HUES6 (cell line): ENCODE results near the gene TEDC2.

Experiments used
- H3K27ac ChIP-seq: 2 replicates; pipeline ENCODE4 v1.7.0; 2013; ENCODE audit warnings: low read depth, mild to moderate bottlenecking, low read length, inconsistent platforms
- H3K27me3 ChIP-seq: 2 replicates; pipeline ENCODE4 v1.6.1; 2013; ENCODE audit warnings: low read length; ENCODE audit not compliant: control insufficient read depth, insufficient read depth
- H3K36me3 ChIP-seq: 2 replicates; pipeline ENCODE4 v1.6.1; 2013; ENCODE audit warnings: low read length; ENCODE audit not compliant: control insufficient read depth, insufficient read depth
- H3K4me1 ChIP-seq: 2 replicates; pipeline ENCODE4 v1.6.1; 2013; ENCODE audit warnings: low read length; ENCODE audit not compliant: control insufficient read depth, insufficient read depth
- H3K4me3 ChIP-seq: 2 replicates; pipeline ENCODE4 v1.5.1; 2013; ENCODE audit warnings: low read depth, low read length
- H3K9ac ChIP-seq: one replicate; pipeline ENCODE4 v1.6.1; 2013; ENCODE audit warnings: mild to moderate bottlenecking, low read length
- H3K9me3 ChIP-seq: 2 replicates; pipeline ENCODE4 v1.6.1; 2013; ENCODE audit warnings: low read depth, low read length; ENCODE audit not compliant: control insufficient read depth, insufficient read depth

Gene TEDC2

GRCh38 chr16:2482249-2482648, 22.3 kb downstream of the TEDC2 start:
- Histone ChIP-seq H3K4me1 (peaks cover 4% of the 10 kb centered on the region), H3K4me3 (no peak overlapping the region), H3K27ac (no peak overlapping the region), H3K27me3 (no peaks in the 10 kb centered on the region; the same call in 1 of the 2 replicates), H3K9me3 (no peaks in the 10 kb centered on the region), H3K9ac (no peak overlapping the region), H3K36me3 (no peaks in the 10 kb centered on the region)

- no peaks in the 10 kb centered on the region for H3K27me3 ChIP-seq
- no peak overlapping the region for H3K4me3 ChIP-seq
- no peaks in the 10 kb centered on the region for H3K36me3 ChIP-seq
- H3K4me1 ChIP-seq: peaks cover 11% of the 10 kb centered on the region
- no peak overlapping the region for H3K9ac ChIP-seq
- no peaks in the 10 kb centered on the region for H3K9me3 ChIP-seq
- H3K27ac ChIP-seq: no peak overlapping the region; the same call in 1 of the 2 replicates
These were observed 23.0 kb downstream of the TEDC2 start for GRCh38 chr16:2482708-2483534.

GRCh38 chr16:2483939-2484897, 24.3 kb downstream of the TEDC2 start:
- Histone ChIP-seq H3K4me1 (peaks cover 11% of the 10 kb centered on the region), H3K9ac (no peak overlapping the region), H3K9me3 (no peaks in the 10 kb centered on the region), H3K36me3 (no peaks in the 10 kb centered on the region), H3K27me3 (no peaks in the 10 kb centered on the region), H3K4me3 (no peak overlapping the region), H3K27ac (no peak overlapping the region)

GRCh38 chr16:2484898-2485508, 25.1 kb downstream of the TEDC2 start:
- Histone ChIP-seq H3K36me3 (no peaks in the 10 kb centered on the region), H3K9ac (no peak overlapping the region), H3K27ac (no peak overlapping the region), H3K27me3 (no peaks in the 10 kb centered on the region), H3K4me1 (peaks cover 11% of the 10 kb centered on the region), H3K9me3 (no peaks in the 10 kb centered on the region), H3K4me3 (no peak overlapping the region)

GRCh38 chr16:2485811-2486507, 26.1 kb downstream of the TEDC2 start:
- Histone ChIP-seq H3K9me3 (no peaks in the 10 kb centered on the region), H3K9ac (no peak overlapping the region), H3K4me1 (peaks cover 11% of the 10 kb centered on the region), H3K27me3 (no peaks in the 10 kb centered on the region), H3K4me3 (no peak overlapping the region), H3K36me3 (no peaks in the 10 kb centered on the region), H3K27ac (no peak overlapping the region)

- Histone ChIP-seq H3K9me3 (no peaks in the 10 kb centered on the region), H3K36me3 (no peaks in the 10 kb centered on the region), H3K9ac (no peak overlapping the region), H3K4me3 (no peak overlapping the region), H3K27me3 (no peaks in the 10 kb centered on the region), H3K4me1 (peaks cover 11% of the 10 kb centered on the region), H3K27ac (no peak overlapping the region)
These were observed 27.0 kb downstream of the TEDC2 start for GRCh38 chr16:2486645-2487516.

DNA sequence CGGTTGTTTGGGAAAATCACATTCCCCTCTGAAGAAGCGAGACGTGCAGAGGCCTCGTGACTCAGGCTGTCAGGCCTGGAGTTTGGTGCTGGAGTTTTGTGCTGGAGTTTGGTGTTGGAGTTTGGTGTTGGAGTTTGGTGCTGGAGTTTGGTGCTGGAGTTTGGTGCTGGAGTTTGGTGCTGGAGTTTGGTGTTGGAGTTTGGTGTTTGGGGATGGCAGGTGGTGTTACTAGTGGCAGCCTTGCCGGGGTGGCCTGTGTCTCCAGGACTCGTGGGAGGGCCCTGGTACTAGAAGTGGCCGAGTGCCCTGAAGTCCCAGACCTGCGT, 27.6 kb downstream of the TEDC2 start:
- Histone ChIP-seq H3K4me1 (peaks cover 11% of the 10 kb centered on the region), H3K27ac (no peak overlapping the region), H3K36me3 (no peaks in the 10 kb centered on the region), H3K4me3 (no peak overlapping the region), H3K9me3 (no peaks in the 10 kb centered on the region), H3K9ac (no peak overlapping the region), H3K27me3 (no peaks in the 10 kb centered on the region)

- H3K4me1 ChIP-seq: peaks cover 11% of the 10 kb centered on the region
- no peaks in the 10 kb centered on the region for H3K27me3 ChIP-seq
- H3K27ac ChIP-seq: no peak overlapping the region
- no peak overlapping the region for H3K4me3 ChIP-seq
- H3K9ac ChIP-seq: no peak overlapping the region
- H3K9me3 ChIP-seq: no peaks in the 10 kb centered on the region
- H3K36me3 ChIP-seq: no peaks in the 10 kb centered on the region
These were observed 28.1 kb downstream of the TEDC2 start for GRCh38 chr16:2487903-2488531.

DNA sequence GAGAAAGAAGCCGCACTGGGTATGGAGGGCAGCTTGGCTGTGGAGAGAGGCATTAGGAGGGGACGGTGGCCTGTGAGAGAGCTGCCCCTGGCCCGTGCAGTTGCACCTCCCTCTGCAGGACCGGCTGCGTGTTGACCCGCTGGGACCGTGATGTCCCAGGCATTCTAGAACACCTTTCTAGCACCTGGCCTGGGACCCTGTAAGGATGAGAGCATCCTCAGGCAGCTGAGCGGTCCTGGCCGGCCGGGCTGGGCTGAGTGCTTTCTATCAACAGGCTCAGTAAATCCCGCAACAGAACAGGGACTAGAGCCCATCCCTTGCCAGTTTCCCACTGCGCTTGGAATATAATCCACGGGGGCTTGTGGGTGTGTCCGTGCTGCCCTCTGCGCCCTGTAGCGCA, 29.7 kb downstream of the TEDC2 start:
- H3K4me3 ChIP-seq: no peak overlapping the region
- H3K9ac ChIP-seq: no peak overlapping the region
- H3K4me1 ChIP-seq: peaks cover 11% of the 10 kb centered on the region
- H3K9me3 ChIP-seq: no peaks in the 10 kb centered on the region
- no peaks in the 10 kb centered on the region for H3K27me3 ChIP-seq
- H3K27ac ChIP-seq: no peak overlapping the region
- no peaks in the 10 kb centered on the region for H3K36me3 ChIP-seq
